BE2C (cell line): ENCODE data around the gene GCSAM.
A peak's percentile ranks its signal among the peaks of the same experiment; 100 is the strongest.

ENCODE experiments used
- DNase-seq: peaks from one replicate; pipeline ENCODE4 v3.0.0-alpha.2; 2020
- H3K27me3 ChIP-seq: fragments of 250-450 bp; sonication (Bioruptor Pico); 2 replicates; pipeline ENCODE4 v1.5.1; 2020; ENCODE audit warnings: mild to moderate bottlenecking
- H3K36me3 ChIP-seq: fragments of 250-450 bp; sonication (Bioruptor Pico); 2 replicates; pipeline ENCODE4 v1.5.1; 2020; ENCODE audit warnings: mild to moderate bottlenecking
- H3K4me1 ChIP-seq: fragments of 250-450 bp; sonication (Bioruptor Pico); 2 replicates; pipeline ENCODE4 v1.5.1; 2020
- H3K4me3 ChIP-seq: 2 replicates; pipeline ENCODE4 v1.5.1; 2011; ENCODE audit warnings: low read depth, low read length
- H3K9me3 ChIP-seq: fragments of 250-450 bp; sonication (Bioruptor Pico); 2 replicates; pipeline ENCODE4 v1.5.1; 2020
- TF ChIP-seq, protein P1 (sequence below): IDR thresholded peaks from 2 replicates; pipeline ENCODE4 v1.5.1; 2012; ENCODE audit warnings: mild to moderate bottlenecking, low read depth, low read length

GCSAM gene

GRCh38 chr3:112137781-112138180, 4.7 kb upstream of the GCSAM start:
- Histone ChIP-seq H3K4me1 (peaks cover 14% of the 10 kb centered on the region), H3K36me3 (no peaks in the 10 kb centered on the region), H3K9me3 (no peaks in the 10 kb centered on the region), H3K4me3 (no peak overlapping the region), H3K27me3 (no peaks in the 10 kb centered on the region)
- TF ChIP-seq, protein P1, sequence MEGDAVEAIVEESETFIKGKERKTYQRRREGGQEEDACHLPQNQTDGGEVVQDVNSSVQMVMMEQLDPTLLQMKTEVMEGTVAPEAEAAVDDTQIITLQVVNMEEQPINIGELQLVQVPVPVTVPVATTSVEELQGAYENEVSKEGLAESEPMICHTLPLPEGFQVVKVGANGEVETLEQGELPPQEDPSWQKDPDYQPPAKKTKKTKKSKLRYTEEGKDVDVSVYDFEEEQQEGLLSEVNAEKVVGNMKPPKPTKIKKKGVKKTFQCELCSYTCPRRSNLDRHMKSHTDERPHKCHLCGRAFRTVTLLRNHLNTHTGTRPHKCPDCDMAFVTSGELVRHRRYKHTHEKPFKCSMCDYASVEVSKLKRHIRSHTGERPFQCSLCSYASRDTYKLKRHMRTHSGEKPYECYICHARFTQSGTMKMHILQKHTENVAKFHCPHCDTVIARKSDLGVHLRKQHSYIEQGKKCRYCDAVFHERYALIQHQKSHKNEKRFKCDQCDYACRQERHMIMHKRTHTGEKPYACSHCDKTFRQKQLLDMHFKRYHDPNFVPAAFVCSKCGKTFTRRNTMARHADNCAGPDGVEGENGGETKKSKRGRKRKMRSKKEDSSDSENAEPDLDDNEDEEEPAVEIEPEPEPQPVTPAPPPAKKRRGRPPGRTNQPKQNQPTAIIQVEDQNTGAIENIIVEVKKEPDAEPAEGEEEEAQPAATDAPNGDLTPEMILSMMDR, result no peak
- DNase-seq, result no peak

GRCh38 chr3:112136959-112137693, 4.1 kb upstream of the GCSAM start:
- Histone ChIP-seq H3K9me3 (no peaks in the 10 kb centered on the region), H3K27me3 (no peaks in the 10 kb centered on the region), H3K36me3 (no peaks in the 10 kb centered on the region), H3K4me1 (peaks cover 14% of the 10 kb centered on the region), H3K4me3 (no peak overlapping the region)
- DNase-seq, result peak; percentile 43
- TF ChIP-seq, protein P1, result peak; percentile 85

DNA sequence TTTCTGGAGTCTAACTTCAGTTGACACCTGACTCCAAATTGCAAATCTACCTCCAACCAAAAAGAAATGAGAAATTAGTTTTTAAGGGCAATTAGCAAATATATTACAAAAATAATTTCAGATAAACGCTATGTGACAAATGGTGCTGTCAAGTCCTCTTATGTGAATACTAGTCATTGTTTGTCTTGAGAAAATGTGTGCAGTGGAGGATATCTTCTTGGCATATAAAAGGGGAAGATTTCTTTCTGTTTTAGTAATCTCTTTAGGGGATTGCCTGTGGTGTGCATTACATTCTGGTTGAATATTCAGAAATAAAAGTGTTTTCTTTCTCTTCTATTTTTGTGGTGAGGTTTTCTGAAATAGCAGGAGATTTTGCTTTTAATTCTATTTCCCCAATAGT, 3.0 kb upstream of the GCSAM start:
- no peak for DNase-seq
- Histone ChIP-seq H3K27me3 (no peaks in the 10 kb centered on the region), H3K36me3 (no peaks in the 10 kb centered on the region), H3K4me3 (no peak overlapping the region), H3K9me3 (no peaks in the 10 kb centered on the region), H3K4me1 (peaks cover 14% of the 10 kb centered on the region)
- TF ChIP-seq, protein P1, result no peak

DNA sequence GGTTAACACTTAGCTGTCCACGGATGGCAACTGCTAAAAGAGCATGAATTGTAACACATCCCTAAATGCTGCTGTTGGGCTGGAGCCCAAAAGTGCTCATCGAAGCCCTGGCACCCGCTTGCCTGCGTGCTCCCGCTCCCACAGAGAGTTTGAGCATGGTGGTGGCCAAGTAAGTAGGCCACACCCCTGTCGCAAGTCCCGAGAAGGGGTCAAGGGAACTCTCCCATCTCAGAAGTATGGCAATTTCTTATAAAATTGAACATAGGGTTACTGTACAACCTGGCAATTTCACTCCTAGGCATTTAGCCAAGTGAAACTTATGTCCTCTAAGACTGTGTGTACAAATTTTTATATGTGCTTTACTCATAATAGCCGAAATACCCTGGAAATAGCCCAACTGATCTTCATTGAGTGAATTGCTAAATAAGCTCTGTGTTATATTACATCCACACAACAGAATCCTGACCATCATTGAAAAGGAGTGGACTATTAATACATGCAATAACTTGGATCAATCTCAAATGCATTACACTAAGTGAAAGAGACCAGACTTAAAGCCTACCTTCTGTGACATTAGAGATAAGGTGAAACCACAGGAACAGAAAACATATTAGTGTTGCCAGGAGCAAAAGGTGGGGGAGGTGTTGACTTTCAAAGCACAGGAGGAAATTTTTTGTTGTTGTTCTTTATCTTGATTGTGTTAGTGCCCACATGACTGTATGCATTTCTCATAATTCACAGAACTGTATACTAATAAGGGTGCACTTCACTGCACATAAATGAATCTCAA, 1.5 kb upstream of the GCSAM start:
- TF ChIP-seq, protein P1, result no peak
- no peak overlapping the region for H3K4me3 ChIP-seq
- H3K9me3 ChIP-seq, result no peaks in the 10 kb centered on the region
- no peaks in the 10 kb centered on the region for H3K27me3 ChIP-seq
- peaks cover 14% of the 10 kb centered on the region for H3K4me1 ChIP-seq
- no peaks in the 10 kb centered on the region for H3K36me3 ChIP-seq
- peak; percentile 44 for DNase-seq

DNA sequence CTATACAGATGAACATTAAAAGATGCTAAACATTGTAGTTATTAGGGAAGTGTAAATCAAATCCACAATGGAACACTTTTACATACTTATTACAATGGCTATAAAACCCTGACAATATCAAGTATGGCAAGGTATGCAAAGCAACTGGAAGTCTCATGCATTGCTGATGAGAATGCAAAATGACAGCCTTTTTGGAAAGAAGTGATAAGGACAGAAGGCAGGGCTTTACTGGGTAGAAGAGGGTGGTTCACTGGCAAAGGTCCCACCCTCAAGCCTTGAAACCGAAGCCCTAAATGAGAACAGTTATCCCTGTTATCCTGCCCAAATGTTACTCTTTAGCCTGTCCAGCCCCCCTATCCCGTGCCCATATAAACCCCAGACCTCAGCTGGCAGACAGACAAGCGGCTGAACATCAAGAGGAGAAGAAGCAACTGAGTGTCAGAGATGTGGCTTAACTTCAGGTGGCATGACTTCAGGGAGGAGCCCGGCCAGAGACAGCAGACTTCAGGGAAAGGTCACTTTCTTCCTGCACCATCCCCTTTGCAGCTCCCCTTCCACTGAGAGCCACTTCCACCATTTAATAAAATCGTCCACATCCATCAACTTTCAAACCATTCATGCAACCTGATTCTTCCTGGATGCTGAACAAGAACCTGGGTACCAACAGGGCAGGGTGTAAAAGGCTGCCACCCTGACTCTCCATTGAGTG, 732 bp upstream of the GCSAM start:
- TF ChIP-seq, protein P1, result no peak
- H3K27me3 ChIP-seq, result no peaks in the 10 kb centered on the region
- no peak overlapping the region for H3K4me3 ChIP-seq
- no peak for DNase-seq
- H3K4me1 ChIP-seq, result peaks cover 14% of the 10 kb centered on the region
- H3K9me3 ChIP-seq, result no peaks in the 10 kb centered on the region
- no peaks in the 10 kb centered on the region for H3K36me3 ChIP-seq

DNA sequence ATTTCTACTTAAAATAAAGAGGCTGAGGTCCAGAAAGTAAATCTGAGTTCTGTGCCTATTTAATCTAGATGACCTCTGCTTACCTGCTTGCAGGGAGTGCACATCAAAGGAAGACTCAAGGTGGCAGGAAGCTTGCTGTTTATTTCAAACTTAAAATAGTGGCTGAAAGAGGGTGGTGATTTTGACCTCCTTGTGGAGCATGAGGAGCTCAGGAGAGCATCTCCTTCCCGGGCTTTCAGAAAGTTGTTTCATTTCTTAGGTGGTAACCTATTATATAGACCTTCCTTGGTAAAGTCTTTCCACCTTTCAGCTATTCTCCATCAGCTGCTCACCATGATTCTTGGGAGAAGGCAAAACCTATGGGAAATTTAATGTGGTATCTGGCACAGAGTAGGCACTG, 494 bp downstream of the GCSAM start:
- Histone ChIP-seq H3K4me1 (peaks cover 23% of the 10 kb centered on the region), H3K36me3 (no peaks in the 10 kb centered on the region), H3K9me3 (no peaks in the 10 kb centered on the region), H3K27me3 (no peaks in the 10 kb centered on the region), H3K4me3 (no peak overlapping the region)
- DNase-seq, result no peak
- TF ChIP-seq, protein P1, result no peak
